HG02642 (cell line): ENCODE results near the gene EXOC6B.

Experiments used
- ATAC-seq: cut with Tn5 transposase; IDR thresholded peaks from one replicate; pipeline ENCODE4 v1.9.1; 2021; ENCODE audit warnings: mild to moderate bottlenecking; ENCODE audit not compliant: unreplicated experiment, poor library complexity

The EXOC6B gene

GRCh38 chr2:72326759-72327158, 499.1 kb downstream of the EXOC6B start:
- ATAC-seq, result no peak

- peak; percentile 75 for ATAC-seq
These were observed 500.0 kb downstream of the EXOC6B start for GRCh38 chr2:72325592-72326422.

- no peak for ATAC-seq
These were observed 509.1 kb downstream of the EXOC6B start for GRCh38 chr2:72316774-72317173.

GRCh38 chr2:72300147-72300684, 525.6 kb downstream of the EXOC6B start:
- ATAC-seq, result no peak

GRCh38 chr2:72293620-72294019, 532.2 kb downstream of the EXOC6B start:
- ATAC-seq, result no peak

- no peak for ATAC-seq
These were observed 533.4 kb downstream of the EXOC6B start for GRCh38 chr2:72292433-72292832.

- ATAC-seq, result no peak
These were observed 534.8 kb downstream of the EXOC6B start for GRCh38 chr2:72291059-72291458.

GRCh38 chr2:72289736-72290135, 536.1 kb downstream of the EXOC6B start:
- no peak for ATAC-seq

GRCh38 chr2:72289283-72289682, 536.5 kb downstream of the EXOC6B start:
- no peak for ATAC-seq

GRCh38 chr2:72278046-72278445, 547.8 kb downstream of the EXOC6B start:
- no peak for ATAC-seq

GRCh38 chr2:72276876-72277275, 549.0 kb downstream of the EXOC6B start:
- ATAC-seq, result no peak

- no peak for ATAC-seq
These were observed 549.5 kb downstream of the EXOC6B start for GRCh38 chr2:72276356-72276755.

GRCh38 chr2:72275084-72275483, 550.7 kb downstream of the EXOC6B start:
- no peak for ATAC-seq

GRCh38 chr2:72274380-72274797, 551.4 kb downstream of the EXOC6B start:
- no peak for ATAC-seq

GRCh38 chr2:72273384-72273783, 552.4 kb downstream of the EXOC6B start:
- ATAC-seq, result no peak

- ATAC-seq, result no peak
These were observed 553.8 kb downstream of the EXOC6B start for GRCh38 chr2:72271766-72272641.

- no peak for ATAC-seq
These were observed 554.6 kb downstream of the EXOC6B start for GRCh38 chr2:72271276-72271614.

- no peak for ATAC-seq
These were observed 555.1 kb downstream of the EXOC6B start for GRCh38 chr2:72270556-72271275.

- ATAC-seq, result no peak
These were observed 562.1 kb downstream of the EXOC6B start for GRCh38 chr2:72263776-72264060.

- no peak for ATAC-seq
These were observed 562.6 kb downstream of the EXOC6B start for GRCh38 chr2:72263043-72263775.
